ENCODE data around the gene RNF151.

Gene RNF151

DNA sequence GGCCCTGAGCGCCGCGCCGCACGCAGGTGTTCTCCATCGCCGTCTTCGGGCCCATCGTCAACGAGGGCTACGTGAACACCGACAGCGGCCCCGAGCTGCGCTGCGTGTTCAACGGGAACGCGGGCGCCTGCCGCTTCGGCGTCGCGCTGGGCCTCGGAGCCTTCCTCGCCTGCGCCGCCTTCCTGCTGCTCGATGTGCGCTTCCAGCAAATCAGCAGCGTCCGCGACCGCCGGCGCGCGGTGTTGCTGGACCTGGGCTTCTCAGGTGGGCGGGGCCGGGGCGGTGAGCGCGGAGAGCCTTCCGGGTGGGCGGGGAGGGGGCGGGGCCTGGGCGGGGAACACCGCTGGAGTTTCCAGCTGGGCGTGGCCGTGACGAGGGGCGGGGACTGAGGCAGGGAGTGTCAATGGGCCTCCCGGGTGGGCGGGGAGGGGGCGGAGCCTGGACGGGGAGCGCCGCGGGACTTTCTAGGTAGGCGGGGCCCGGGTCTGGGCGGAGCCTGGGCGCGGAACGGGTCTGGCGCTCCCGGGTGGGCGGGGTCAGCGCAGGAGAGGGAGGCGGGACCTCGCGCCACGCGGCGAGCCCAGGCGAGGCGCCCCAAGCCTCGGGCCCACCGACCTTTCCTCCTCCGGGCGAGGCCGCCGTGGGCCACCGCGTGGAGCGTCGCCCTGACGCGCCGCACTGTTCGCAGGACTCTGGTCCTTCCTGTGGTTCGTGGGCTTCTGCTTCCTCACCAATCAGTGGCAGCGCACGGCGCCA lies 25.5 kb downstream of the RNF151 start:
- Mint-ChIP-seq H3K4me3 (peak overlapping the region; percentile 76 to 80), H3K9me3 (no peaks in the 10 kb centered on the region), H3K36me3 (ENCODE audit: insufficient read depth) (peaks cover 14% of the 10 kb centered on the region), H3K27ac (peak overlapping the region; percentile 54 to 88), H3K27me3 (peaks cover 5 to 12% of the 10 kb centered on the region in 2 donors), H3K4me1 (ENCODE audit: low read depth in 2 of 2) (peaks cover 12 to 13% of the 10 kb centered on the region in 2 donors)
- ATAC-seq (replicated peaks) (peak; percentile 72), DNase-seq (peak; percentile 94 to 98 (median 94))

DNA sequence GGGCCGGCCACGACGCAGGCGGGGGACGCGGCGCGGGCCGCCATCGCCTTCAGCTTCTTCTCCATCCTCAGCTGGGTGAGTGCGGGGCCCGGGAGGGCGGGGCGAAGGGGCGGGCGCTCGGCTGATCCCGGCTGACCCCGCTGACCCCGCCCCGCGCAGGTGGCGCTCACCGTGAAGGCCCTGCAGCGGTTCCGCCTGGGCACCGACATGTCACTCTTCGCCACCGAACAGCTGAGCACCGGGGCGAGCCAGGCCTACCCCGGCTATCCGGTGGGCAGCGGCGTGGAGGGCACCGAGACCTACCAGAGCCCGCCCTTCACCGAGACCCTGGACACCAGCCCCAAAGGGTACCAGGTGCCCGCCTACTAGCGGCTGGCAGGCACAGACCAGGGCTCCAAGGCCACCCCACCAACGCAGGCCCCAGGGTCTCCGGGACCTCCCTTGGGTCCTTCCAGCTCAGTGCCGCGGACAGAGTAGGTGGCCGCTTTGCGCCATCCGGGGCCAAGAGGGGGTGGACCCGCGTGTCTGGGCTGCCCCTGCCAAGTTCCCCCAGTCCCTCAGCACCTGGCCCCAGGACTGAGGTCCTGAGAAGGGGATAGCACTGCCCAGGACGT lies 26.2 kb downstream of the RNF151 start:
- peaks cover 21% of the 10 kb centered on the region for H3K36me3 Mint-ChIP-seq (ENCODE audit: insufficient read depth)
- peaks cover 5 to 12% of the 10 kb centered on the region in 2 donors for H3K27me3 Mint-ChIP-seq
- H3K4me3 Mint-ChIP-seq = peak overlapping the region in 1 of 2 donors; percentile 21
- H3K27ac Mint-ChIP-seq = no peak overlapping the region
- DNase-seq (no peak), ATAC-seq (replicated peaks) (no peak)
- no peaks in the 10 kb centered on the region for H3K9me3 Mint-ChIP-seq
- H3K4me1 Mint-ChIP-seq (ENCODE audit: low read depth in 2 of 2) = peaks cover 12 to 13% of the 10 kb centered on the region in 2 donors

DNA sequence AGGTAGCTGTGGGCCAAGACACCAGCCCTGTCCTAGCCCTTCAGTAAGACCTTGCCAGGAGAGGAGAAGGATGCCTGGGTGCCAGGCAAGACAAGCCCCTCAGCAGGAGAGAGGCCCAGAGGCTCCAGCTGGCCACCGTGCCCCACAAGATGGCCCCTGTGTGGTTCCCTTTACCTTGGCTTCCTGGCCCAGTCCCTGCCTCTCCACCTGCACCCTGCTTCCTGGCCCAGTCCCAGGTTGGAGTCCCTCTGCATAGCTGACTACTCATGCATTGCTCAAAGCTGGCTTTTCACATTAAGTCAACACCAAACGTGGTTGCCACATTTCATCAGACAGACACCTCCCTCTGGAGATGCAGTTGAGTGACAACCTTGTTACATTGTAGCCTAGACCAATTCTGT lies 27.1 kb downstream of the RNF151 start:
- no peak for ATAC-seq (replicated peaks)
- H3K4me3 Mint-ChIP-seq = peak overlapping the region; percentile 21 to 22
- DNase-seq = no peak
- peak overlapping the region; percentile 17 to 65 for H3K27ac Mint-ChIP-seq
- H3K36me3 Mint-ChIP-seq (ENCODE audit: insufficient read depth) = peaks cover 26% of the 10 kb centered on the region
- H3K27me3 Mint-ChIP-seq = peaks cover 5 to 8% of the 10 kb centered on the region in 2 donors
- H3K9me3 Mint-ChIP-seq = no peaks in the 10 kb centered on the region
- peaks cover 12 to 13% of the 10 kb centered on the region in 2 donors for H3K4me1 Mint-ChIP-seq (ENCODE audit: low read depth in 2 of 2)

DNA sequence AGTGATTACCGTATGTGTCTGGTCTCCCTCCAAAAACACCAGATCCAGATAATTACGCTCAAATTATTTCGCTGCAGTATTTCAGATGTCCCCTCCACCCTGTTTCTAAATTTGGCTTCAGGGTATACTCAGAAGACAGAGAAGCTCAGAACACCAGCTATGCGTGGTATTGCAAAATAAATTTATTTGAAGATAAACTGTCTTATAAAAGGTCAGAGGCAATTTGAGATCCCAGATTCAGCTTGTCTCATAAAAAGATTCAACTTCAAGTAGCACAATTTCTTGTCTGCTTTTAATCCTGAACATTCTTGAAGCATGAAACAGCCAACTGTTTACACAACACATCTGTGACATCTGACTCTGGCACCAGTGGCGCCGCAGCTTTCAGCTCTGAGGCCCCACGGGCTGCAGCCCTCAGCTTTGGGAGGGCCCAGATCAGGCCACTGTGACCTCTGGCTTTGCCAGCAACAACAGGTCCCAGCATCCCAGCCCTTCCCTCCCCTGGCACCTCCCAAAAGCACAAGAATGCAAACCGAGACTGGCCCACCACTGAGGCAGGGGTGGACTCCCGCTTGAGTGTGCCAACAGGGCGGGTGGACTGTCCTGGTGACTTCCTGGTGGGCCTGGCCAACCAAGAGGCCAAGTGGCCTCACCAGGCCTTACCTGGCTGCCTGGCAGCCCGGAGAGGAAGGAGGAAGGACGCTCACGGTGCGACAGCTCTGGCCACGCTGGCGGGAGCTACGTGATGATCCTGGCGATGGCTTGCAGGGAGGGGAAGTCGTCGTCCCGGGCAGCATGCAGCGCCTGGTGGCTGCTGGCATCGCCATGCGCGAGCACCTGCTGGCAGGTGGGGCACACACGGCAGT lies 31.1 kb downstream of the RNF151 start:
- no peak overlapping the region for H3K4me3 Mint-ChIP-seq
- H3K36me3 Mint-ChIP-seq (ENCODE audit: insufficient read depth) = peaks cover 34% of the 10 kb centered on the region
- no peak overlapping the region for H3K27ac Mint-ChIP-seq
- peaks cover 0 to 3% of the 10 kb centered on the region in 2 donors for H3K4me1 Mint-ChIP-seq (ENCODE audit: low read depth in 2 of 2)
- H3K9me3 Mint-ChIP-seq = no peaks in the 10 kb centered on the region
- DNase-seq (no peak), ATAC-seq (replicated peaks) (no peak)
- H3K27me3 Mint-ChIP-seq = no peaks in the 10 kb centered on the region

DNA sequence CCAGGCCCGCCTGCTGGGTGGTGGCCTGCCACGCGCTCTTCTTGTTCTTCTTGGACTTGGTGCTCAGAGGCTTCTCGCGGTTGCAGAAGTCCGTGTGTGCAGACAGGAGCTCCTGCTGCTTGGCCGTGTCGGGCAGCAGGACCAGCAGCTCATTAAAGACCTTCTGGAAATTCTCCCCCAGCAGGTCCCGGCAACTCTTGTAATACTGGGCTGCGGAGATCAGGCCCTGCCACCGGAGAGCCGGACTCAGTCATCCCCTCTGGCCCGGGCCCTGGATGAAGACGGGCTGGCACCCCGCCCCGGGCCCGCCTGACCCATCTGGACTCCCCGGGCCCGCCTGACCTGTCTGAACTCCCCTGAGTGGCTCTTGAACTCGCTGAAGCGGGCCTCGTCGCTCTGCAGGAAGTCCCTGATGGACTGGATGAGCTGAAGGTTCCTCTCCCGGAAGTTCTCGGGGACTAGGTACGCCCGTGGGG lies 31.7 kb downstream of the RNF151 start:
- H3K27ac Mint-ChIP-seq = no peak overlapping the region

DNA sequence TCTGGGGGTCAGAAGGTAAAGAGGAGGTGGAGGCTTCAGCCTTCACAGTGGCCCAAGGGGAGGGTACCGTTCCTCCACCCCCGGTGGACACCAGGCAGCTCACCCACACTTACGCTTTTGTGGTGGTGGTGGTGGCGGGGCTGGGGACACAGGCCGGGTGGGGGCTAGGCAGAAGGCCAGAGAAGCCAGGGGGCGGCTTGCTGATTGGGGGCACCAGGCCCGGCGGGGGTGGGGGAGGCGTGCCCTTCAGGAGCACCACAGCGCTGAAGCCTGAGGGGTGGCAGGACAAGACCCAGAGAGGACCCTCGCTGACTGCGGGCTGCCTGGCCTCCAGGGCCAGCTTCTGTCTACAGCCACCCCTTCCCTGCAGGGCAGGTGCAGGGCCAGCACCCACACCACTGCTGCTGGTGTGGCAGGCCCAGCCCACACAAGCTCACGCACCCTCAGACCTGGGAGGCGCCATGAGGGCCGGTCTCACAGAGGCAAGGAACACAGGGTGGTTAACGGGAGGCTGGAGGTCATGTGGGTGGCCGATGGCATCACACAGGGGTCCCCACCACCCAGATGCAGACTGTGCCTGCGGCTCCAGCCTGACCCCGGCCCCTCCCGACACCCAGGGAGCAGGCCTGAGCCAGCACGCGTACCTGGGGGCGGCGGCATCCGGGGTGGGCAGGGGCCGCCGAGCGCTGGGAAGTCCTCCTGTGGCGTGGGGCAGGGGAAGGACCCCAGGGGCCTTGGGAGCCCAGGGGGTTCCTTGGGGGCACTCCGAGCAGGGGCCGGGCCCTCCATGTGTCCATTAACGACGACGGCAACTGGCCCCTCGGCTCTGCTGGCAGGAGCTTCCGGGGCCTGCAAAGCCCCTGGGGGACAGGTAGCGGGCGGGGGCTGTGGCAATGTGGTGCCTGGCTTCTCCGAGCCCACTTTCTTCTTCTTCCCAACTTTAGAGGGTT lies 32.5 kb downstream of the RNF151 start:
- ATAC-seq (replicated peaks) (no peak), DNase-seq (no peak)
- H3K27ac Mint-ChIP-seq = no peak overlapping the region
- H3K9me3 Mint-ChIP-seq = no peaks in the 10 kb centered on the region
- peaks cover 30% of the 10 kb centered on the region for H3K36me3 Mint-ChIP-seq (ENCODE audit: insufficient read depth)
- H3K27me3 Mint-ChIP-seq = no peaks in the 10 kb centered on the region
- H3K4me1 Mint-ChIP-seq (ENCODE audit: low read depth in 2 of 2) = peaks cover 3 to 6% of the 10 kb centered on the region in 2 donors
- H3K4me3 Mint-ChIP-seq = no peak overlapping the region

More for the DNA sequence above, 31.7 kb downstream of the RNF151 start:
- H3K9me3 Mint-ChIP-seq = no peaks in the 10 kb centered on the region
- H3K4me3 Mint-ChIP-seq = no peak overlapping the region
- peaks cover 0 to 3% of the 10 kb centered on the region in 2 donors for H3K4me1 Mint-ChIP-seq (ENCODE audit: low read depth in 2 of 2)
- DNase-seq (no peak), ATAC-seq (replicated peaks) (no peak)
- peaks cover 34% of the 10 kb centered on the region for H3K36me3 Mint-ChIP-seq (ENCODE audit: insufficient read depth)
- H3K27me3 Mint-ChIP-seq = no peaks in the 10 kb centered on the region

DNA sequence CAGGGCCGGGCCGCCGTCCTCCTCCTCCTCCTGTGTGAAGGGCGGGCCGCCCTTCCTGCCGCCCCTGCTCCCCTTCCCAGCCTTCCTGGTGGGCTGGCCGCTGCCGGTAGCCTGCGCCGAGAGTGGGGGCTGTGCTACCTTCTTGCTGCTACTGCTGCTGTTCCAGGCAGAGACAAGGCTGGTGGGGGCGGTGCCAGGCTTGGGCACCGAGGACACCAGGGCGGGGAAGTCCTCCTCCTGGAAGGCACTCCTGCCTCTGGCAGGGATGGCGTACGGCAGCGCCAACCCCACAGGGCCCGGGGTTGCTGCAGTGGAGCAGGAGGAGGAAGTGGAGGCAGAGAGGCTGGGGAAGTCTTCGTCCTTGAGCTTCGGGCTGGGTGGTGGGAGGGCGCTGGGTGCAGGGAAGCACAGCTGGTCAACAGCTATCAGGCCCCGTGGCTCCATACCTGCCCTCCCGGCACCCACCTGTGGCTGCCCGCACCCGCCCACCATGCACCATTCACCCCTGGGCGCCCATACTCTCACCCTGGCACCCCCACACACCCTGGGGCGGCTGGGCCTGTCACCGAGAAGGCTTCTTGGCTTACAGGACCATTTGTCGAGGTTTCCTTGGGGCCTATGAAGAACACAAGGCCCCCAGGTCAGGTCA lies 33.3 kb downstream of the RNF151 start:
- Mint-ChIP-seq H3K27me3 (no peaks in the 10 kb centered on the region), H3K4me1 (ENCODE audit: low read depth in 2 of 2) (peaks cover 9 to 11% of the 10 kb centered on the region in 2 donors), H3K9me3 (no peaks in the 10 kb centered on the region), H3K27ac (no peak overlapping the region), H3K4me3 (no peak overlapping the region), H3K36me3 (ENCODE audit: insufficient read depth) (peaks cover 30% of the 10 kb centered on the region)
- no peak for ATAC-seq (replicated peaks)
- DNase-seq = no peak

DNA sequence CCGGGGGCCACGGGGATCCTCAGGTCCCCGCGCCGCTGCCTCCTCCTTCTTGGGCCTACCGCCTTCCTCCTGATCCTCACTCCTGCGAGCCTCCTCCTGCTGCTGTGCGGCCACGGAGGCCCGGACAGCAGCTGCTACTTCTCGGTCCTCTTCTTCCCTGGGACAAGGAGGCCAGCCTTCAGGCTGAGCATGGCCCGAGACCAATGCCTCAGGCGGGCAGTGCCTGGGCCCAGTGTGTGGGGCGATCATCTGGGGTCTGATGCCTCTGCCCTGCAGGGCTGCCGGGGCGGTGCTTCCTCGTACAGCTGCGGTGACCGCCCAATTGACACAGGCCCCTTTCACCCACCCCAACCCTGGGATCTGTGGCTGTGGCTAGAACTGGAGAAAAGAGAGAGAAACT lies 34.4 kb downstream of the RNF151 start:
- Mint-ChIP-seq H3K27ac (peak overlapping the region in 1 of 2 donors; percentile 38), H3K9me3 (no peaks in the 10 kb centered on the region), H3K36me3 (ENCODE audit: insufficient read depth) (peaks cover 30% of the 10 kb centered on the region), H3K27me3 (no peaks in the 10 kb centered on the region), H3K4me3 (no peak overlapping the region), H3K4me1 (ENCODE audit: low read depth in 2 of 2) (peaks cover 16 to 17% of the 10 kb centered on the region in 2 donors)
- DNase-seq (no peak), ATAC-seq (replicated peaks) (no peak)

DNA sequence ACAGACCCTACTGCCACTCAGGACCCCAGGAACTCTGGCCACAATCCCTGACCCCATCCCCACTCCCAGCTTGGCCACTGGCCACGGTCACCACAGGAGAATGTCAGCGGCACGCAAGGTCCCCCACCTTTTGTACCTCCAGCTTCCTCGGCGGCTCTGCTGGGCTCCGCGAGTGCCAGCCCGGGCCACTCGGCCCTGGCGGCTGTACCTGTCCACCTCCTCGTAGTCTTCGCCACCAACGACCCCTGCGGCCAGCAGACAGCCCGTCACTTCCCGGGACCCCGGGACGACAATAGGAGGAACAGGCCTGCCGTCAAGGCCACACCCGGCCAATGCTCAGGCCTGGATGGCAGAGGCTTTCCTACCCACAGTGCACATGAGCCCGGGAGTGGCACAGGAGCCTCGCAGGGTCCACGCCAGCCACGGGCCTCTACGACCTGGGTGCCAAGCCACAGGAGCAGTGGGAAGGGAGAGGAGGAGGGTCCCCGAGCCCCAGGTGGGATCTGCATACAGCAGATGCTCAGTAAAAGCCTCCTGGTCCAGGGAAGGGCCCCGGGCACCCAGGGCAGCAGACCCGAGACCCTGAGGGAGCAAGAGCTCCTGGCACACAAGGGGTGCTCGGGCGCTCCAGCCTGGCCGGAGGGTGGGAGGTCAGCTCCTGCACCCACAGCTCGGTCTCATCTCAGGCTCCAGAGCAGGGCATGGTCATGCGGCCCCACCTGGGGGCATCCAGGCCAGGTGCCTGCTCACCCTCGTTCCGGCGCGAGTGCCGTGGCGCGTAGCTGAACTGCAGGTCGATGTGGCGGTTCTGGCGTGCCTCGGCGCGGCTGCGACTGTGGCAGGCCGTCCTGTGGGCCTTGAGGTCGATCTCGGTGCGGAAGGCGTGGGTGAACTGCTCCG lies 35.0 kb downstream of the RNF151 start:
- no peaks in the 10 kb centered on the region for H3K27me3 Mint-ChIP-seq
- H3K4me1 Mint-ChIP-seq (ENCODE audit: low read depth in 2 of 2) = peaks cover 22 to 23% of the 10 kb centered on the region in 2 donors
- ATAC-seq (replicated peaks) (no peak), DNase-seq (no peak)
- H3K36me3 Mint-ChIP-seq (ENCODE audit: insufficient read depth) = peaks cover 30% of the 10 kb centered on the region
- no peak overlapping the region for H3K27ac Mint-ChIP-seq
- no peaks in the 10 kb centered on the region for H3K9me3 Mint-ChIP-seq
- no peak overlapping the region for H3K4me3 Mint-ChIP-seq

DNA sequence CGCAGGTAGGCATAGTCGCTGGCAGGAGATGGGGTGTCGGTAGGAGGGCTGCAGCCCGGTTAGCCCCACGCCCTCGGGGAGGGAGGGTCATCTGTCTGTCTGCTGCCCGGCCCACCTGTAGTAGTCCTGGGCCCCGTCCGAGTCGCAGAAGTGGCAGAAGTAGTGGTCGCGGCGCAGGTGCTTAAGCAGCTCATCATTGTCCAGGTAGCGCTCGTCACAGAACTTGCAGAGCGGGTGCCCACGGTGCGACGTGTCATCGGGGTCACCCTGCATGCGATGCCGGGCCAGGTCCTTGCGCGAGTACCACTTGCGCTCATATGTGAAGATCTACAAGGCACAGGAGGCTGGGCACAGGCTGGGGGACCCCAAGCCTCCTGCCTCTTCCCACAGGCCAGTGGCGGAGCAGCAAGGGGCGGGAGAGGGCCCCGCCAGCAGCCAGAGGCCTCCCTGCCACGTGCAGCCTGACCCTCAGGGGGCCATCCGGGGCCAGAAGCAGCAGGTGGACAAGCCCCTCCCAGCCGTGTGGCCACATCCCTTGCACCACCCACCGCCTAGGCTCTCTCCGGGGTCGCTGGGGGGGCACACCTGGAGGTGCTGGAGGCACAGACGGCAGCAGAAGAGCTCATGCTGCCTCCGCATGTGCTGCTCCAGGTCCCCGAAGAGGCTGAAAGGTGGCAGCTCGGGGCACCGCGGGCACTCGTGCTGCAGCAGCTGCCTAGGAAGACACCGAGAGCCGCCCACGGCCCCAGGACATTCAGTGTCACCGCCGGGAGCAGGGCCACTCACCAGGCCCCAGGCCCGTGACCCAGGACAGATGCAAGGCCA lies 36.0 kb downstream of the RNF151 start:
- no peaks in the 10 kb centered on the region for H3K27me3 Mint-ChIP-seq
- no peak overlapping the region for H3K27ac Mint-ChIP-seq
- DNase-seq (no peak), ATAC-seq (replicated peaks) (no peak)
- H3K36me3 Mint-ChIP-seq (ENCODE audit: insufficient read depth) = peaks cover 29% of the 10 kb centered on the region
- peaks cover 27 to 30% of the 10 kb centered on the region in 2 donors for H3K4me1 Mint-ChIP-seq (ENCODE audit: low read depth in 2 of 2)
- no peaks in the 10 kb centered on the region for H3K9me3 Mint-ChIP-seq
- no peak overlapping the region for H3K4me3 Mint-ChIP-seq

All from effector memory CD8-positive, alpha-beta T cell (primary cell).